NCI-H2081 treated with DMSO at 0.1 percent for 48 hours (cell line): ENCODE data around the gene PLAAT4.

Experiments
- DNase-seq: peaks from one replicate; lab custom pipeline; 2025; lab: John Stamatoyannopoulos, UW

PLAAT4 gene

GRCh38 chr11:63536669-63537292, at the start of gene PLAAT4:
TSS of gene PLAAT4 (plus strand) at chr11:63536808. CDS start at chr11:63536869, 61 bp downstream.
- no peak for DNase-seq

GRCh38 chr11:63488789-63489188, 47.8 kb upstream of the PLAAT4 start:
- DNase-seq = no peak

GRCh38 chr11:63489879-63490278, 46.7 kb upstream of the PLAAT4 start:
- DNase-seq = no peak

- DNase-seq = no peak
Observed at GRCh38 chr11:63490551-63491239, 45.9 kb upstream of the PLAAT4 start, which contains the start of gene PLAAT5. TSS of gene PLAAT5 (minus strand) at chr11:63491167. CDS start at chr11:63491034, 133 bp downstream.

- DNase-seq = no peak
Observed at GRCh38 chr11:63491240-63491587, 45.4 kb upstream of the PLAAT4 start.

- no peak for DNase-seq
Observed at GRCh38 chr11:63491636-63492372, 44.8 kb upstream of the PLAAT4 start.

GRCh38 chr11:63492441-63492840, 44.2 kb upstream of the PLAAT4 start:
- DNase-seq = no peak

DNA sequence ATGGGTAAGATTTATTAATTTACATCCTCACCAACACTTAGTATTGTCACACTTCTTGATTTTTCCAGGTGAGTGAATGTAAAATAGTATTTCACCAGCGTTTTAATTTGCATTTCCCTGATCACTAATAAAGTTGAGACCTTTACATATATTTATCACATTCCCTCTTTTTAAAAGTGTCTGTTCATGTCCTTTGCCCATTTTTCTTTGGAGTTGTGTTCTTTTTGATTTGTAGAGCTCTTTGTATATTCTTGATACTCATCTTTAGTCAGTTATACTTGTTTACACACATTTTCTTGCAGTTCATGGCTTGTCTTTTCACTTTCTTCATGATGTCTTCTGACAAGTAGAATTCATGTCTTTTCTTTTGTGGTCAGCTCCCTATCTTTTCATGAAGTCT, 43.5 kb upstream of the PLAAT4 start:
- DNase-seq = no peak

DNA sequence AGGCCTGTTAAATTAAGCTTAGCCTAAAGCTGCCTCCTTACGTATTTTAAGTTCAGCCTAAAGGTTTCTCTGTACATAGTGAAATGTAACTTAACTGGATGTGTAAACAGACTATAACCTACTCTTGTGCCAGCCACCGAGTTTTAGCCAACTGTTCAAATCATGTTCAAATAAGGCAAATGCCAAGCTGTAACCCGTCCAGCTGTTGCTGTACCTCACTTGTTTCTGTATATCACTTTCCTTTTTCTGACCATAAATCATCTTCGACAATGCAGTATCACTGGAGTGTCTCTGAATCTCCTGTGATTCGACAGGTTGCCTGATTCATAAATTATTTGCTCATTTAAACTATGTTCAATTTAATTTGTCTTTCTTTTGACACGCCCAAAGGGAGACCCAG, 41.6 kb upstream of the PLAAT4 start:
- DNase-seq = no peak

DNA sequence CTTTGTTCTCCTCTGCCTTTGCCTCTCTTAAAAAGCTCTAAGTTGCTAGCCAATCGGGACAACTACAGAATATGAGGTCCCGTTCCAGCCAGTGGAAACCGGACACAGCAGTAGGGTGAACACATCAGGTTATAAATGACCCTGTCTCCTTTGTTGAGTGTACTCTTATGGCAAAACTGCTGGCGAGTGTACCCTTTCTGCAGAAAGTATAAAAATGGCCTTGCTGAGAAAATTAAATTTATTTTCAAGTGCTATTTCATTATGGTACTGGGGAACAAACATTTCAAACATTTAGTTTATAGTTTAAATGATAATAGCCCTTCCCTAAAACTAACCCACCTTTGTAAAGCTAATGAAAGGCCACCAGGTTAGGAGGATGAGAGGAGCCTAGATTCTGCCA, 36.7 kb upstream of the PLAAT4 start:
- DNase-seq = no peak

DNA sequence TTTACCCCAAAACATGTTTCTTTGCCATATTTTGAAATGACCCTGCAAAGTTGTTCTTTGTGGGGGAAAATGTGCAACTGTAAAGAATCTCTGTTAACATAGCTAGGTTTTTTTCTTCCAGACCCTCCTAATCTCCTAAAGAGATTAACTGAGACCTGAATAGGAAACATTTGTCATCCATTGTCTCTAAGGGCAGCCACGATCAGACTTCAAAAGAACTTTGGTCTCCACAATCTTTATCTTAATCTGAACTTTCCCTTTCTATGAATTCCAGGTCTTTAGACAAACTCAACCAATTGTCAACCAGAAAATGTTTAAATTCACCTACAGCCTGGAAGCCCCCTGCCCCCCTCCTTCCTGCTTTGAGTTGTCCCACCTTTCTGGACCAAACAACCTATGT, 35.4 kb upstream of the PLAAT4 start:
- no peak for DNase-seq

DNA sequence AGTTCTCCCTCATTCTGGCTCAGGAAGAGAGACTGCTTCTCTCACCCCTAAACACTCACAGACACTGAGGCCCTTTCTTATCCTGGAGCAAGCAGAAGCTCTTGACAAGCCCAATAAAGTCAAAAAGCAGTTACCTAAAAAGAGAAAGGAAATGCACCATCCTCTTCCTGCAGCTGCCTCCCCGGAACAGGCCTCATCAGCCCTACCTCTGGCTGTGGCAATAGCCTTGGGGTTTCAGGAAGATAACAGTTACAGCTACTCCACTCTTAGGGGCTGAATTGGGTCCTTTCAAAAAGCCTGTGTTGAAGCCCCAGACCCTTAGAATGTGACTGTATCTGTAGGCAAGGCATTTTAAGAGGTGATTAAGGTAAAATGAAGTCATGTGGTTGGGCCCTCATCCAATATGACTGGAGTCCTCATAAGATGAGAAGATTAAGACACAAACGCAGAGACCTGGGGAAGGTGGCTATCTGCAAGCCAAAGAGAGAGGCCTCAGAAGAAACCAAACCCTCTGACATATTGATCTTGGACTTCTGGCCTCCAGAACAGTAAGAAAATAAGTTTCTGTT, 34.3 kb upstream of the PLAAT4 start:
- DNase-seq = no peak

GRCh38 chr11:63503492-63503891, 33.1 kb upstream of the PLAAT4 start:
- DNase-seq = no peak

DNA sequence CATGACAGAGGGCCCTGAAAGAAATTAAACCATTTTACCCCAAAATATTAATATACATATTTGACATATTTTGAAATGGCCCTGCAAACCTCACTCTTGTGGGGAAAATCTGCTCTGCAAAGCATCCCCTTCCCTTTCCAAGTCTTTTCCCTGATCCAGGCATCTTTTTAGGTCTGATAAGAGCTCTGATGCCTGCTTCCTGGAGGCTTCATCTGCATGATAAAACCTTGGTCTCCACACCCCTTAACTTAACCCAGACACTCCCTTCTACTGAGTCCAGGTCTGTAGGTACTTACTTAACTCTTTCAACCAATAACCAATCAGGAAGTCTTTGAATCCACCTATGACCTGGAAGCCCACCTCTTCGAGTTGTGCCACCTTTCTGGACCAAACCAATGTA, 32.6 kb upstream of the PLAAT4 start:
- no peak for DNase-seq

GRCh38 chr11:63504933-63505586, 31.5 kb upstream of the PLAAT4 start:
- DNase-seq = no peak

DNA sequence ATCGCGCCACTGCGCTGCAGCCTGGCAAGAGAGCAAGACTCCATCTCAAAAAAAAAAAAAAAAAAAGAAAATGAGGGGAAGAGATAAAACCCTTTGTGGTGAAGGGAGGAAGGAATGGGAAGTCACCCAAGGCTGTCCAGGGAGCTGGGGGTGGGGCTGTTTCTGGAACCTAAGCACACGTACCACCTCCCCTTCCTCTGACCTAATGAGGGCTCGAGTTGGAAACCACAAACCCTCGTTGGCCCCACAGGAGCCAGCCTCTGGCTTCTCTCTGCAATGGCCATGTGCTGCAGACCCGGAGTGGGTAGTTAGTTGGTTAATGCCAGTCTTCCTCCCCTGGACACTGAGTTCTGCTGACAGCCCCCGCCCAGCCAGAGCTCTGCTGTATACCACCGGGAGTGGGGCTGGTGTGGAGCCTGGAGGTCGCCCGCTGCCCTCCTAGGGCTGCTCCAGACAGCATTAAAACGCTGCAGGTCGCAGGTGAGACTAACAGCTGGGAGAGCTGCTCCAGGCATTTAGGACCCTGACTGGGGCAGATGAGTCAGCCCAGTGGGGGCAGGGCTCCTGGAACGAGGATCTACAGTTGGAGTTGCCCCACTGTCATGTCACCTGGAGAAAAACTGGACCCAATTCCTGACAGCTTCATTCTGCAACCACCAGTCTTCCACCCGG, 30.6 kb upstream of the PLAAT4 start, which contains the start of gene LGALS12:
Gene LGALS12, plus strand, starts transcription at position 228 of the 672 bp plus-strand sequence. Its CDS starts 375 bp downstream, at position 603.
- no peak for DNase-seq

DNA sequence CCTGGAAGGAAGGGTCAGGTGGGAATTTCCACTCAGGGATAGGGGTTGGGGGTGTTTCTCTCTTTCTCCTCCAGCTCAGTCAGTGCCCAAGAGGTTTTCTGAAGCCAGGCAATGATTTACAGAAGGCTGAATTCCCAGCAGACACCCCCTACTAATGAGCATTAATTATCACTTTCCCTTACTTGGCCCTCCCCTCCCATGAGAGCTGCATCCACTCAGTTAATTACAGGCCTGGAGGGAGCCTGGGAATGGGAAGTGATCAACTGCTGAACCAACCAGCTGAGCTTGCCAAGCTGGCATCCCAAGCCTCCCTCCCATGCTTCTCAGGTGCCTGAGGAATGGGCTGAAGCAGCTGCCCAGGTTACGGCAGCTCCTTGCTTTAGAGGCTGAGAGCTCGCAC, 29.7 kb upstream of the PLAAT4 start:
- DNase-seq = no peak

DNA sequence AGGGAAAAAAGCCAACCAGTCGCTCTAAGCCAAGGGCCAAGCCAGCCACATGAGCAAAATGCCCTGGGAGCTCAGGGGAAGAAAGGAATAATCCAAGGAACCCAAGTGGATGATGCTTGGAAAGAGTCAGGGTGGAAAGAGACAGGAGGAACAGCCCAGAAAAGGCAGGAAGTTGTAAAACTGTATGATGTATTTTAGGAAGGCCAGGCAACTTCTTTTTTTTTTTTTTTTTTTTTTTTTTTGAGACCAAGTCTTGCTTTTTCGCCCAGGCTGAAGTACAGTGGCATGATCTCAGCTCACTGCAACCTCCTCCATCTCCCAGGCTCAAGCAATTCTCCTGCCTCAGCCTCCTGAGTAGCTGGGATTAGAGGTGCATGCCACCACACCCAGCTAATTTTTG, 29.1 kb upstream of the PLAAT4 start:
- no peak for DNase-seq

DNA sequence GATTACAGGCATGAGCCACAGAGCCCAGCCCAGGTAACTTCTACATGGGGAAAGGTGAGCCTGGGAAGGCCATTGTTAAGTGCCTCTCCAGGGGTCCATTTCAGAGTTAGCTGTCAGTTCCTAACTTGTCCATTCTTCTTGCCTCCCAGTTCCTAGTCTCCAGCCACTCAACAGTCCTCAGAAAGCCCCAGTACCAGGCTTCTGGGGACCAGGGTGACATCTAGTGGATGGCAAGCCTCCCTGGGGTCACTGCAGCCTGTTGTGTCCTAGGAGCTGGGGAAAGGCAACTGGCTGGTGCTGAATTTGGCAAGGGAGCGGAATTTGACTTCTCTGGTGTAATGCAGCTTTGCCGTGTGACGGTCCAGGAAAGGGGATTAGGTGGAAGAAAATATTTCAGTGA, 28.6 kb upstream of the PLAAT4 start:
- DNase-seq = no peak

GRCh38 chr11:63508745-63509144, 27.9 kb upstream of the PLAAT4 start:
- DNase-seq = no peak

- no peak for DNase-seq
Observed at GRCh38 chr11:63510360-63511047, 26.1 kb upstream of the PLAAT4 start.
